Measurements from ENCODE around the gene CHD8.

- no peak for TF ChIP-seq CTCF (IDR thresholded peaks at IDR 0.05; ENCODE audit: insufficient read depth, low read length)
- no peak for TF ChIP-seq GABPA (IDR thresholded peaks at IDR 0.05; ENCODE audit: low read depth)
- no peak for TF ChIP-seq POLR2AphosphoS5 (IDR thresholded peaks at IDR 0.05; ENCODE audit: low read depth)
Measured at GRCh38 chr14:21352587-21352986, 103.3 kb downstream of the CHD8 start.
